Ishikawa (cell line): ENCODE data around the gene RAB3C.

ENCODE experiments used
- CEBPB ChIP-seq: IDR thresholded peaks from 2 replicates; pipeline ENCODE4 v1.6.1; 2012
- CREB1 ChIP-seq: IDR thresholded peaks from 2 replicates; pipeline ENCODE4 v1.6.1; 2012; ENCODE audit warnings: low read depth
- EGR1 ChIP-seq: IDR thresholded peaks from 2 replicates; pipeline ENCODE4 v1.6.1; 2012
- EP300 ChIP-seq: IDR thresholded peaks from 2 replicates; pipeline ENCODE4 v1.6.1; 2012; ENCODE audit warnings: borderline replicate concordance
- FOXM1 ChIP-seq: IDR thresholded peaks from 2 replicates; pipeline ENCODE4 v1.6.1; 2012; ENCODE audit warnings: low read depth, borderline replicate concordance
- NFIC ChIP-seq: IDR thresholded peaks from 2 replicates; pipeline ENCODE4 v1.6.1; 2012
- RAD21 ChIP-seq: IDR thresholded peaks from 2 replicates; pipeline ENCODE4 v1.6.1; 2012; ENCODE audit warnings: low read depth
- TAF1 ChIP-seq: IDR thresholded peaks from 2 replicates; pipeline ENCODE4 v1.6.1; 2012; ENCODE audit warnings: low read depth, mild to moderate bottlenecking
- TCF12 ChIP-seq: IDR thresholded peaks from 2 replicates; pipeline ENCODE4 v1.6.1; 2012; ENCODE audit warnings: low read depth
- TEAD4 ChIP-seq: IDR thresholded peaks from 2 replicates; pipeline ENCODE4 v1.6.1; 2012
- YY1 ChIP-seq: IDR thresholded peaks from 2 replicates; pipeline ENCODE4 v1.6.1; 2012; ENCODE audit warnings: low read depth
- ZBTB7A ChIP-seq: IDR thresholded peaks from 2 replicates; pipeline ENCODE4 v1.6.1; 2012; ENCODE audit warnings: low read depth
- TF ChIP-seq, protein P1 (sequence below): IDR thresholded peaks from 2 replicates; pipeline ENCODE4 v1.6.1; 2012; ENCODE audit warnings: low read depth, mild to moderate bottlenecking
- TF ChIP-seq, protein P2 (sequence below): IDR thresholded peaks from 2 replicates; pipeline ENCODE4 v1.6.1; 2012
- TF ChIP-seq, protein P3 (sequence below): IDR thresholded peaks from 2 replicates; pipeline ENCODE4 v1.6.1; 2012

The RAB3C gene

DNA sequence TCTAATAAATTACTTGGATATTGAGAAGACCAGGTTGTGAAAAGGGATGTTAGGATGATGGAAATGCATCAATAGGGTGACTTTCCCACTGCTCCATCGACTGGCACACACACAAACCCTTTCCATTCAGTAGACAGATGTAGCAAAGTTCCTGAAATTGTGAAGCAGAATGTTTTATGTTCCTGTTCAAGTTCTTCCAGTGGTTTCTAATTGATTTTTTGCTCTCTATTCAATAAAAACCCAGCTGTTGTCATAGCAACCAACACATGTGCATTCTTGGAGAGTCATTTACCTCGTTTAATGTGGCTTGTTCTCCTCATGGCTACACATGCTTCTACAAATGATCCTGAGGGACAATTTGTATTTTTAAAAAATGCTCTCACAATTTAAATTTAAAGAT lies 244.6 kb downstream of the RAB3C start:
- no peak for TF ChIP-seq TAF1
- no peak for TF ChIP-seq EP300
- no peak for TF ChIP-seq ZBTB7A
- TF ChIP-seq EGR1: no peak
- TF ChIP-seq TCF12: no peak

DNA sequence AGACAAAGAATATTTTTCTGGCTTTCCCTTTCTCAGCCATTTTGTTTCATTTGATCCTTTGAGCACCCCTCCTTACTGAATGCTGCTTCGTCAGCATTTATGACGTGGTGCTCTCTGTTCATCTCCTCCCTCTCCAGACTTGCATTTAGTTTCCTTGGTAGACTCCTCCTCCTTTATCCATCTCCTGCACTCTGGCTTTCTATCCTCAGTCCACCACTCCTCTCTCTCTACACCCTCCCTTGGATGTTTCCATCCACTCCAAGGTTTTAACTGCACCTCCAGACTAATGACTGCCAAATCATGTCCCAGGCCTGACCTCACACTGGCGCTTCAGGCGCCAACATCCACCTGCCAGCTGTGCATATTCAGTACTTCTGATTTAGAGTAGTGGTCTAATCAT lies 245.4 kb downstream of the RAB3C start:
- TF ChIP-seq, protein P1, sequence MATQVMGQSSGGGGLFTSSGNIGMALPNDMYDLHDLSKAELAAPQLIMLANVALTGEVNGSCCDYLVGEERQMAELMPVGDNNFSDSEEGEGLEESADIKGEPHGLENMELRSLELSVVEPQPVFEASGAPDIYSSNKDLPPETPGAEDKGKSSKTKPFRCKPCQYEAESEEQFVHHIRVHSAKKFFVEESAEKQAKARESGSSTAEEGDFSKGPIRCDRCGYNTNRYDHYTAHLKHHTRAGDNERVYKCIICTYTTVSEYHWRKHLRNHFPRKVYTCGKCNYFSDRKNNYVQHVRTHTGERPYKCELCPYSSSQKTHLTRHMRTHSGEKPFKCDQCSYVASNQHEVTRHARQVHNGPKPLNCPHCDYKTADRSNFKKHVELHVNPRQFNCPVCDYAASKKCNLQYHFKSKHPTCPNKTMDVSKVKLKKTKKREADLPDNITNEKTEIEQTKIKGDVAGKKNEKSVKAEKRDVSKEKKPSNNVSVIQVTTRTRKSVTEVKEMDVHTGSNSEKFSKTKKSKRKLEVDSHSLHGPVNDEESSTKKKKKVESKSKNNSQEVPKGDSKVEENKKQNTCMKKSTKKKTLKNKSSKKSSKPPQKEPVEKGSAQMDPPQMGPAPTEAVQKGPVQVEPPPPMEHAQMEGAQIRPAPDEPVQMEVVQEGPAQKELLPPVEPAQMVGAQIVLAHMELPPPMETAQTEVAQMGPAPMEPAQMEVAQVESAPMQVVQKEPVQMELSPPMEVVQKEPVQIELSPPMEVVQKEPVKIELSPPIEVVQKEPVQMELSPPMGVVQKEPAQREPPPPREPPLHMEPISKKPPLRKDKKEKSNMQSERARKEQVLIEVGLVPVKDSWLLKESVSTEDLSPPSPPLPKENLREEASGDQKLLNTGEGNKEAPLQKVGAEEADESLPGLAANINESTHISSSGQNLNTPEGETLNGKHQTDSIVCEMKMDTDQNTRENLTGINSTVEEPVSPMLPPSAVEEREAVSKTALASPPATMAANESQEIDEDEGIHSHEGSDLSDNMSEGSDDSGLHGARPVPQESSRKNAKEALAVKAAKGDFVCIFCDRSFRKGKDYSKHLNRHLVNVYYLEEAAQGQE: no peak
- TF ChIP-seq FOXM1 (no peak), RAD21 (no peak), EGR1 (no peak), TCF12 (no peak)

DNA sequence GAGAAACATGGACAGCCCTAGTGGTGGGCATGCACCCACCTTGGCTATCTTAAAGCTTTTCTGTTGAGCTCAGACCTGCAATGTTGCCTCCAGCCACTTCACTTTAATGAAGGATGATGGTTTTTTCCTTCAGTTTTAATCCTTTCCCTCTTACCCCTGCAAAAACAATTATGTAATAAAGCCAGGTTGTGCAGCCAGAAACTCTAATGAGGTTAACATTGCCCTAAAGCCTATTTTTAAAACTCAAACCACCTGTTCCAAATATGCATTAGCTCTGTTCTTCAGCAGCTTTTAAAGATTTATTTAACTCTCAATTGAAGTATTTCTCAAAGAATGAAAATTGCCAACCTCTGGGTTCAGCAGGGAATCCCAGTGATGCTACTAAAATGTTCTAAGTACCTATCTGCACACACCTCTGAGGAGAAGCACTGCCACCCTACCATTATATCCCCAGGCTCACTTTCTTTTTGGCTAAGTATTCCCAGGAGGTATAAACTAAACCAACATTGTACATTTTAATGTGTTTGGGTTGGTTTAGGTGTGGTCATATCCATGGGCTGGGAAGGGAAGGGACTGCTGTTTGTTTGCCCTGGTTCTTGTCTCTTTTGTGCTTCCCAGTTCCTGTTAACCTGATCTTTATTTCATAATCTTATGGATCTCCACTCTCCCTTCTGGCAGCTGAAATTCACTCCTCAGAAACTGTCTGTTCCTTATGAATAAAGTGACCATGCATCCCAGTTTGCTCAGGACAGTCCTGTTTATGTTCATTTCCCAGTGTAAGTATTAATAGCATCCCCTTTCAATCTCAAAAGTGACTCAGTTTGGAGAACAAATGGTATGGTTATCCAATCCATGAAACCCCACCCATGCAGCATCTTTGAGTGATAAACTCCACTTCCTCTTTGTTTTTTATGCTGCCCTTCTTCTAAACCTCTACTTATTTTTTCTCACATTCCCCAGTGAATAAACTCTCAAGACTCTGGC lies 251.7 kb downstream of the RAB3C start:
- TF ChIP-seq ZBTB7A (no peak), TAF1 (no peak), CEBPB (no peak), RAD21 (no peak), NFIC (no peak), TCF12 (no peak), CREB1 (no peak)

DNA sequence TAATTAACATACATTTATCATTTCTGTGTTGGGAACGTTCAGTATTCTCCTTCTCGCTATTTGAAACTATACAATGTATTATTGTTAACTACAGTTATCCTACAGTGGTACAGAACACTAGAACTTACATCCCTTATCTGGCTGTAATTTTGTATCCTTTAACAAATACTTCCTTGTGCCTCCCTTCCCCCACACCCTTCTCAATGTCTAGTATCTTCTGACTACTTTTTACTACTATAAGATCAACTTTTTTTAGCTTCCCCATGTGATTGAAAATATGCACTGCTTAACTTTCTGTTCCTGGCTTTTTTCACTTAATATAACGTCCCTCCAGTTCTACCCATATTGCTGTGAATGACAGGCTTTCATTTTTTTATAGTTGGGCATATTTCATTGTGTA lies 253.5 kb downstream of the RAB3C start:
- TF ChIP-seq TAF1 (no peak), YY1 (no peak), FOXM1 (no peak), RAD21 (no peak), NFIC (no peak), EP300 (no peak)
- TF ChIP-seq, protein P2, sequence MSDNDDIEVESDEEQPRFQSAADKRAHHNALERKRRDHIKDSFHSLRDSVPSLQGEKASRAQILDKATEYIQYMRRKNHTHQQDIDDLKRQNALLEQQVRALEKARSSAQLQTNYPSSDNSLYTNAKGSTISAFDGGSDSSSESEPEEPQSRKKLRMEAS: no peak

DNA sequence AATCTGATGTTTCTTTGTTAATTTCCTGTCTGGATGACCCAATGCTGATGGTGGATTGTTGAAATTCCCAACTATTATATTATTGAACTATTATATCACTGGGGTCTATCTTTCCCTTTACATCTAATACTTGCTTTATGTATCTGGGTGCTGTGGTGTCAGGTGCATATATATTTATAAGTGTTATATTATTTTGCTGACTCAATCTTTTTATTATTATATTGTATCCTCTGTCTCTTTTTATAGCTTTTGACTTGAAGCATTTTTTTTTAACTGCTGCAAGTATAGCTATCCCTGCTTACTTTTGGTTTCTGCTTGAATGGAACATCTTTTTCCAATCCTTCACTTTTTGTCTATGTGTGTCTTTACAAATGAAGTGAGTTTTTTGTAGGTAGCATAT lies 255.9 kb downstream of the RAB3C start:
- TF ChIP-seq TCF12: no peak
- TF ChIP-seq CEBPB: no peak
- no peak for TF ChIP-seq TAF1
- TF ChIP-seq RAD21: no peak
- TF ChIP-seq, protein P2: no peak
- no peak for TF ChIP-seq TEAD4
- TF ChIP-seq, protein P3, sequence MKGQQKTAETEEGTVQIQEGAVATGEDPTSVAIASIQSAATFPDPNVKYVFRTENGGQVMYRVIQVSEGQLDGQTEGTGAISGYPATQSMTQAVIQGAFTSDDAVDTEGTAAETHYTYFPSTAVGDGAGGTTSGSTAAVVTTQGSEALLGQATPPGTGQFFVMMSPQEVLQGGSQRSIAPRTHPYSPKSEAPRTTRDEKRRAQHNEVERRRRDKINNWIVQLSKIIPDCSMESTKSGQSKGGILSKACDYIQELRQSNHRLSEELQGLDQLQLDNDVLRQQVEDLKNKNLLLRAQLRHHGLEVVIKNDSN: no peak
- TF ChIP-seq EGR1: no peak
- no peak for TF ChIP-seq EP300
- TF ChIP-seq ZBTB7A: no peak

DNA sequence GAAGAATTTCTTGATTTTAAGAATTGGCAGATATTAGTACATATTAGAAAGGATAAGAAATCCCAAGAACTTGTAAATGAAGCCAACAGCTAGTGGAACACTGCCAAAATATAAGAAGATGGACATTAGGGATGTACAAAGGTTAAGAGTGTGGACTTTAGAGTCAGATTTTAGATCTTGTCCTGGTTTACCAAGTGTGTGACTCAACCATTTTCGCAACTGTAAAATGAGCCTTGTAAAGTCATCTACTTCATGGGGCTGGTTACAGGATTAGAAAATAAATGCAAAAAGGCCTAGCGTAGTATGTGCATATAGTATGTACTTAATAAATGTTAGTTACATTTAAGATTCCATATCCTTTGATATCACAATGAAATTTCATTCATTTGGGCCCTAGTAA lies 260.0 kb downstream of the RAB3C start:
- TF ChIP-seq TCF12 (no peak), ZBTB7A (no peak), RAD21 (no peak), YY1 (no peak), NFIC (no peak), EGR1 (no peak), TEAD4 (no peak), FOXM1 (no peak), CREB1 (no peak), EP300 (no peak), TAF1 (no peak), CEBPB (no peak)
- TF ChIP-seq, protein P3: no peak
- TF ChIP-seq, protein P1: no peak
- TF ChIP-seq, protein P2: no peak
